Kidney (tissue), 14 donors: ENCODE measurements around the gene ZBED3. TPM values are rescaled to one million over a fixed set of nuclear protein-coding genes. Genes with fewer than 3 reads are reported as not detected.

Experiments
- DNase-seq, 5 donors: peaks; one replicate each; pipeline ENCODE4 v3.0.0-alpha.2; 2013 to 2020
- FAIRE-seq: peaks from 2 replicates; lab custom pipeline; 2012; peaks lifted over from hg19 to GRCh38; lab: Jason Lieb, UNC
- H3K27ac ChIP-seq, 2 donors: one replicate each; pipeline ENCODE4 v1.7.0; 2013; ENCODE audit warnings: low read depth in 2 of 2, low read length in 2 of 2, inconsistent platforms in 1 of 2
- H3K27me3 ChIP-seq: one replicate; pipeline ENCODE4 v1.7.1; 2013; ENCODE audit warnings: low read length, inconsistent platforms; ENCODE audit not compliant: control insufficient read depth, insufficient read depth
- H3K36me3 ChIP-seq, 3 donors: one replicate each; pipeline versions ENCODE4 v1.7.0 to v1.7.1; 2013; ENCODE audit warnings: low read length in 3 of 3, control low read depth in 1 of 3, inconsistent platforms in 1 of 3; ENCODE audit not compliant: insufficient read depth in 3 of 3, control insufficient read depth in 2 of 3
- H3K4me1 ChIP-seq, 3 donors: one replicate each; pipeline versions ENCODE4 v1.7.0 to v1.7.1; 2013; ENCODE audit warnings: low read length in 3 of 3, inconsistent platforms in 1 of 3, low read depth in 1 of 3; ENCODE audit not compliant: control insufficient read depth in 2 of 3, insufficient read depth in 2 of 3
- H3K4me3 ChIP-seq, 3 donors: one replicate each; pipeline versions ENCODE4 v1.7.0 to v1.8.1; 2013; ENCODE audit warnings: low read length in 3 of 3, control low read depth in 1 of 3, inconsistent platforms in 1 of 3
- H3K9ac ChIP-seq, 3 donors: one replicate each; pipeline versions ENCODE4 v1.7.0 to v1.7.1; 2013; ENCODE audit warnings: low read length in 3 of 3, control low read depth in 1 of 3, inconsistent platforms in 1 of 3
- H3K9me3 ChIP-seq, 3 donors: one replicate each; pipeline versions ENCODE4 v1.7.0 to v1.7.1; 2013; ENCODE audit warnings: low read length in 3 of 3, control low read depth in 1 of 3, inconsistent platforms in 1 of 3; ENCODE audit not compliant: control insufficient read depth in 2 of 3, insufficient read depth in 1 of 3
- intact Hi-C: fragments of 100-400 bp; cut with DNase I; formaldehyde crosslinking; loops from one replicate; pipeline ENCODE4 v1.11.1; 2022
- polyA plus RNA-seq: library from polyadenylated mRNA; stranded (reverse); fragments of 350-450 nt; fragmentation: Illumina TruSeq; extraction: RNeasy Lipid Tissue Mini Kit (QIAGEN cat#74804); gene quantifications from one replicate; pipeline ENCODE4 v1.2.3, GENCODE V29; 2014; ENCODE audit warnings: low read depth, low replicate concordance; ENCODE audit not compliant: insufficient read depth
- total RNA-seq: library from RNA; stranded (reverse); fragmentation: NEBNext Ultra II Directional; extraction: Animal tissue kit (Norgen Biotek cat#: 25700); gene quantifications from one replicate; pipeline ENCODE4 v1.2.1, GENCODE V29; 2021
- TF ChIP-seq, protein P1 (sequence below): IDR thresholded peaks from 3 replicates; pipeline ENCODE4 v1.5.1; 2012; ENCODE audit warnings: mild to moderate bottlenecking, moderate library complexity, borderline replicate concordance; ENCODE audit not compliant: insufficient read depth; ENCODE audit errors: extremely low read depth
- donor health status: control.
- donor health status: control.
- donor health status: control.
- donor health status: control.
- donor health status: control.
- donor health status: DM: yes; HTN: yes; CAD: no.
- donor health status: Normal renal cell carcinoma (clear cell type).

The ZBED3 gene
- total and polyA plus RNA-seq, 2 donors from 2014 or later: 8.9 to 20.7 TPM

DNA sequence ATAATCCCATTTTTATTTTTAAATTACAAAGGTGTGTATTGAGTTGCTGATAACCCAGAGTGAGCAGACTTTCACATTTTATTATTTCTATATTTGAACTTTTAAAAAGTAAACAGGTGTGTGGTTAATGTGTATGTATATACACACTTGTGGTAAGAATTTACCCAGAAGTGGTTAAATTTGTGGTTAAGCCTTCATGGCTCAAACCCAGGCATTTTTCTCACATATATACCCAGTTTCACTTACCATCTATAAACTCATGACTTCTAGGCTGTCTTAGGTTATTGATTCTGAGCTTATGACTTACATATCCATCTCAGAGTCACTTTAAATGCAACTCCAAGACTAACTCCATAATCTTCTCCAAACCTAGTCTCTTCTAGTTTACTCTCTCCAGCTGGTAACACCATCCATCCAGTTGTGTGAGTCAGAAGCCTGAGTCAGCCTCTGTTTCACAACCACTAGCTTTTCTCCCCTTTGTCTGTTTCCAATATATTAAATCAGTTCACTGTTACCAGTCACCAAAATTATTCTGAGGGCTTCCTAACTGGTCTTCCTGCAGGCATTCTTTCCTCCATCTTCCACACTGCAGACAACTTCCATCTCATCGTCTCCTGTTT lies 20.2 kb downstream of the ZBED3 start:
- TF ChIP-seq, protein P1, sequence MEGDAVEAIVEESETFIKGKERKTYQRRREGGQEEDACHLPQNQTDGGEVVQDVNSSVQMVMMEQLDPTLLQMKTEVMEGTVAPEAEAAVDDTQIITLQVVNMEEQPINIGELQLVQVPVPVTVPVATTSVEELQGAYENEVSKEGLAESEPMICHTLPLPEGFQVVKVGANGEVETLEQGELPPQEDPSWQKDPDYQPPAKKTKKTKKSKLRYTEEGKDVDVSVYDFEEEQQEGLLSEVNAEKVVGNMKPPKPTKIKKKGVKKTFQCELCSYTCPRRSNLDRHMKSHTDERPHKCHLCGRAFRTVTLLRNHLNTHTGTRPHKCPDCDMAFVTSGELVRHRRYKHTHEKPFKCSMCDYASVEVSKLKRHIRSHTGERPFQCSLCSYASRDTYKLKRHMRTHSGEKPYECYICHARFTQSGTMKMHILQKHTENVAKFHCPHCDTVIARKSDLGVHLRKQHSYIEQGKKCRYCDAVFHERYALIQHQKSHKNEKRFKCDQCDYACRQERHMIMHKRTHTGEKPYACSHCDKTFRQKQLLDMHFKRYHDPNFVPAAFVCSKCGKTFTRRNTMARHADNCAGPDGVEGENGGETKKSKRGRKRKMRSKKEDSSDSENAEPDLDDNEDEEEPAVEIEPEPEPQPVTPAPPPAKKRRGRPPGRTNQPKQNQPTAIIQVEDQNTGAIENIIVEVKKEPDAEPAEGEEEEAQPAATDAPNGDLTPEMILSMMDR: no peak

DNA sequence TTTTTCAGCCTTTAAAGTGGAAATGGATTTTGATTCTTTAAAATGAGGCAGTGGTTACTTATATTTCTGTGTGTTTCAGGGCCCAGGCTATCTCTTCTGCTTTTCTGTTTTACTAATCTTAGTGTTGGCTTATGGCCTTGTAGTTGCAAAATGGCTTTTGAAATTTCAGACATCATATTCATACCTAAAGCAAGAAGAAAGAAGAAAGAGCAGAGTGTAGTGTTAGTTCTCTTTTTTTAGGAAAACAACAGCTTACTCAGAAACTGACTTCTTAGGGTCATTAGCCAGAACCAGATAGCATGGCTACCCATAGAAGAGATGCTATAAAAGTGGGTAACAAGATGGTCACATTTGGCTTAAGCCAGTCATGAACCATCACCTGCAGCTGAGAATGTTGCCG lies 20.9 kb downstream of the ZBED3 start:
- H3K27ac ChIP-seq: no peak overlapping the region
- no peaks in the 10 kb centered on the region for H3K4me1 ChIP-seq
- H3K9me3 ChIP-seq: no peaks in the 10 kb centered on the region
- no peak for DNase-seq
- no peak for FAIRE-seq
- H3K36me3 ChIP-seq: peaks cover 6 to 25% (median 17%) of the 10 kb centered on the region in 3 donors
- intact Hi-C loops: no loop called here
- no peaks in the 10 kb centered on the region for H3K27me3 ChIP-seq
- H3K9ac ChIP-seq: no peak overlapping the region
- no peak overlapping the region for H3K4me3 ChIP-seq
- TF ChIP-seq, protein P1: no peak

More for the DNA sequence above, 20.2 kb downstream of the ZBED3 start:
- Histone ChIP-seq H3K27ac (no peak overlapping the region), H3K9ac (no peak overlapping the region), H3K27me3 (no peaks in the 10 kb centered on the region), H3K4me3 (no peak overlapping the region), H3K9me3 (no peaks in the 10 kb centered on the region), H3K4me1 (no peaks in the 10 kb centered on the region), H3K36me3 (peaks cover 2 to 19% (median 11%) of the 10 kb centered on the region in 3 donors)
- FAIRE-seq: no peak
- intact Hi-C loops: no loop called here
- DNase-seq: no peak

DNA sequence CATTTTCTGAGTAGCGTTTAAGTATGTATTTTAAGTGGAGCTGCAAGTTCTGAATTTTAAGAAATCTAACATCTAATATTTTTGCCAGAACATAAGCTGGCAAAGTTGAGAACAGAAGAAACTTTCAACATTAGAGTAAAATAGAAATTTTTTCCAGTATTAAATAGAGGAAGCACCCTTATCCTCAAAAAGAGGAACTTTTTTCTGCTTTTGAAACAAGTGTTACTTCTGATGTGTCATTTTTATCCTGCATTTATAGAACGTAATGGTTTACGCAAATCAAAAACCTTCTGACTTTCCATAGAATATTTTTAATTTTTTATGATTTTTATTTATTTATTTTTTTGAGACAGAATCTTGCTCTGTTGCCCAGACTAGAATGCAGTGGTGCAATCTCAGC lies 21.8 kb downstream of the ZBED3 start:
- Histone ChIP-seq H3K27me3 (no peaks in the 10 kb centered on the region), H3K9ac (no peak overlapping the region), H3K36me3 (peaks cover 6 to 22% (median 17%) of the 10 kb centered on the region in 3 donors), H3K4me1 (no peaks in the 10 kb centered on the region), H3K27ac (no peak overlapping the region), H3K4me3 (no peak overlapping the region), H3K9me3 (no peaks in the 10 kb centered on the region)
- intact Hi-C loops: no loop called here
- FAIRE-seq (peak; percentile 21), DNase-seq (no peak)
- TF ChIP-seq, protein P1: no peak

DNA sequence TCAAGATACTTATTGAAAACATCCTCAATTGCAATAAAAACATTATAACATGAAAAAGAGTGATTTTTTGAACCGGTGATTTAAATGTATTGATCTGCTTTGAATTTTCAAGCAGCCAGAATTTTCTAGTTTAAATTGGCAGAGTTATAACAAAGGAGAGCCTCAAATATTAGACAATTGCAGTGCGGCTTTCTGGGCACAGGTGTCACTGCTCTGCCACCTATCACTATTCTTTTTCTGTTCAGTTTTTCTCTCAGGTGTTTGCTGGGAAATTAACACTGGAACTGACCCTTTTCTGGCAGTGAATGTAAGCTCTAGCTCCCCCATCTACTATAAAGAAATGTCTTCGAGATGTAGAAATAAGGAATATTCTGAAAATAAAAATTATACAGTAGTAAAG lies 23.0 kb downstream of the ZBED3 start:
- no peak overlapping the region for H3K27ac ChIP-seq
- no peak overlapping the region for H3K4me3 ChIP-seq
- intact Hi-C loops: no loop called here
- FAIRE-seq (no peak), DNase-seq (no peak)
- peaks cover 10 to 30% (median 17%) of the 10 kb centered on the region in 3 donors for H3K36me3 ChIP-seq
- TF ChIP-seq, protein P1: no peak
- no peaks in the 10 kb centered on the region for H3K9me3 ChIP-seq
- H3K9ac ChIP-seq: no peak overlapping the region
- no peaks in the 10 kb centered on the region for H3K27me3 ChIP-seq
- no peaks in the 10 kb centered on the region for H3K4me1 ChIP-seq
